H9 (cell line): Measurements from ENCODE around the gene SMCO1. TPM values are rescaled to one million over a fixed set of nuclear protein-coding genes. Genes with fewer than 3 reads are reported as not detected.
"Not testable (repeated sequence)": the region's sequence is repeated elsewhere in the genome, so short reads cannot be mapped to it uniquely, and the experiment has no call there.

Source experiments
- DNase-seq: peaks from one replicate; pipeline ENCODE4 v3.0.0-alpha.2; 2017
- H2AFZ ChIP-seq: one replicate; pipeline ENCODE4 v1.6.1; 2013; ENCODE audit warnings: mild to moderate bottlenecking, low read length, control low read depth, moderate library complexity
- H2AK5ac ChIP-seq: 2 replicates; pipeline ENCODE4 v1.6.1; 2013; ENCODE audit warnings: low read length, control low read depth, mixed read lengths; ENCODE audit not compliant: insufficient read length
- H2BK120ac ChIP-seq: one replicate; pipeline ENCODE4 v1.6.1; 2013; ENCODE audit warnings: low read depth, mild to moderate bottlenecking, low read length, control low read depth, inconsistent platforms; ENCODE audit not compliant: poor library complexity, severe bottlenecking
- H2BK12ac ChIP-seq: 2 replicates; pipeline ENCODE4 v1.6.1; 2013; ENCODE audit warnings: low read length, control low read depth, mixed read lengths, low read depth; ENCODE audit not compliant: insufficient read length
- H2BK15ac ChIP-seq: 2 replicates; pipeline ENCODE4 v1.6.1; 2013; ENCODE audit warnings: low read depth, low read length, control low read depth
- H2BK20ac ChIP-seq: one replicate; pipeline ENCODE4 v1.6.1; 2013; ENCODE audit warnings: low read depth, mild to moderate bottlenecking, low read length, control low read depth, inconsistent platforms; ENCODE audit not compliant: poor library complexity, severe bottlenecking
- H2BK5ac ChIP-seq: 2 replicates; pipeline ENCODE4 v1.6.1; 2013; ENCODE audit warnings: low read length, control low read depth, mixed read lengths; ENCODE audit not compliant: insufficient read length
- H3K14ac ChIP-seq: 2 replicates; pipeline ENCODE4 v1.6.1; 2013; ENCODE audit warnings: low read length, control low read depth; ENCODE audit not compliant: insufficient read depth
- H3K18ac ChIP-seq: 2 replicates; pipeline ENCODE4 v1.6.1; 2013; ENCODE audit warnings: low read depth, mild to moderate bottlenecking, mixed read lengths, low read length, control low read depth; ENCODE audit not compliant: insufficient read length
- H3K23ac ChIP-seq: 2 replicates; pipeline ENCODE4 v1.6.1; 2013; ENCODE audit warnings: low read length, control low read depth, mixed read lengths, low read depth; ENCODE audit not compliant: insufficient read length
- H3K23me2 ChIP-seq: 2 replicates; pipeline ENCODE4 v1.6.1; 2013; ENCODE audit warnings: low read depth, mild to moderate bottlenecking, mixed read lengths, low read length, control low read depth; ENCODE audit not compliant: insufficient read length, poor library complexity, severe bottlenecking
- H3K27ac ChIP-seq: 2 replicates; pipeline ENCODE4 v1.5.1; 2013; ENCODE audit warnings: low read length, control low read depth, mixed read lengths, low read depth; ENCODE audit not compliant: insufficient read length
- H3K27me3 ChIP-seq: 2 replicates; pipeline ENCODE4 v1.6.1; 2013; ENCODE audit warnings: low read length, control low read depth, inconsistent platforms; ENCODE audit not compliant: insufficient read depth
- H3K4ac ChIP-seq: 2 replicates; pipeline ENCODE4 v1.6.1; 2013; ENCODE audit warnings: low read depth, mild to moderate bottlenecking, control low read depth, inconsistent platforms, low read length, moderate library complexity
- H3K4me1 ChIP-seq: 2 replicates; pipeline ENCODE4 v1.6.1; 2013; ENCODE audit warnings: low read length, control low read depth, inconsistent platforms; ENCODE audit not compliant: insufficient read depth
- H3K4me2 ChIP-seq: 2 replicates; pipeline ENCODE4 v1.6.1; 2013; ENCODE audit warnings: low read length, control low read depth, mixed read lengths; ENCODE audit not compliant: insufficient read length, insufficient read depth
- H3K56ac ChIP-seq: 2 replicates; pipeline ENCODE4 v1.6.1; 2013; ENCODE audit warnings: low read depth, mild to moderate bottlenecking, mixed read lengths, low read length, control low read depth; ENCODE audit not compliant: insufficient read length
- H3K79me1 ChIP-seq: 2 replicates; pipeline ENCODE4 v1.6.1; 2013; ENCODE audit warnings: low read depth, mild to moderate bottlenecking, moderate library complexity, low read length, control low read depth, inconsistent platforms; ENCODE audit not compliant: insufficient read depth, poor library complexity, severe bottlenecking
- H3K79me2 ChIP-seq: 2 replicates; pipeline ENCODE4 v1.6.1; 2013; ENCODE audit warnings: low read length, control low read depth, inconsistent platforms; ENCODE audit not compliant: insufficient read depth
- H3K9ac ChIP-seq: 2 replicates; pipeline ENCODE4 v1.6.1; 2013; ENCODE audit warnings: low read length, control low read depth, mixed read lengths; ENCODE audit not compliant: insufficient read length; ENCODE audit errors: extremely low read depth
- H3K9me3 ChIP-seq: one replicate; pipeline ENCODE4 v1.6.1; 2013; ENCODE audit warnings: low read depth, low read length, inconsistent platforms; ENCODE audit not compliant: control insufficient read depth
- H3T11ph ChIP-seq: one replicate; pipeline ENCODE4 v1.6.1; 2013; ENCODE audit warnings: mild to moderate bottlenecking, low read length, control low read depth, inconsistent platforms
- H4K20me1 ChIP-seq: one replicate; pipeline ENCODE4 v1.6.1; 2013; ENCODE audit not compliant: control insufficient read depth, insufficient read length, insufficient read depth
- H4K5ac ChIP-seq: 2 replicates; pipeline ENCODE4 v1.6.1; 2013; ENCODE audit warnings: low read depth, mild to moderate bottlenecking, mixed read lengths, low read length, control low read depth; ENCODE audit not compliant: insufficient read length
- H4K8ac ChIP-seq: replicated peaks from 2 replicates; pipeline ENCODE4 v1.6.1; 2013; ENCODE audit warnings: low read length, control low read depth, mixed read lengths, low read depth; ENCODE audit not compliant: insufficient read length
- H4K91ac ChIP-seq: 2 replicates; pipeline ENCODE4 v1.6.1; 2013; ENCODE audit warnings: low read depth, mild to moderate bottlenecking, moderate library complexity, mixed read lengths, low read length, control low read depth; ENCODE audit not compliant: insufficient read length
- H3K27ac Mint-ChIP-seq, 3 experiments: 2 replicates in 2 of 3; 3 replicates in 1 of 3; pipeline ENCODE4 v1.8.0; 2020 to 2021; ENCODE audit warnings: mixed read lengths in 3 of 3, mild to moderate bottlenecking in 1 of 3, moderate library complexity in 1 of 3
- H3K27me3 Mint-ChIP-seq: 2 replicates; pipeline ENCODE4 v1.8.0; 2021; ENCODE audit warnings: low read depth, mild to moderate bottlenecking, moderate library complexity, mixed read lengths
- H3K36me3 Mint-ChIP-seq, 3 experiments: 2 replicates in 2 of 3; 3 replicates in 1 of 3; pipeline ENCODE4 v1.8.0; 2020 to 2021; ENCODE audit warnings: low read depth in 3 of 3, mixed read lengths in 3 of 3; ENCODE audit not compliant: insufficient read depth in 1 of 3
- H3K4me1 Mint-ChIP-seq, 2 experiments: 2 replicates each; pipeline ENCODE4 v1.8.0; 2020; ENCODE audit warnings: mixed read lengths in 2 of 2
- H3K4me3 Mint-ChIP-seq, 2 experiments: 2 replicates in 1 of 2; 3 replicates in 1 of 2; pipeline ENCODE4 v1.8.0; 2020 to 2021; ENCODE audit warnings: mild to moderate bottlenecking in 2 of 2, mixed read lengths in 2 of 2, moderate library complexity in 1 of 2
- H3K9me3 Mint-ChIP-seq, 2 experiments: 2 replicates in 1 of 2; 3 replicates in 1 of 2; pipeline ENCODE4 v1.8.0; 2020; ENCODE audit warnings: mild to moderate bottlenecking in 2 of 2, mixed read lengths in 2 of 2, moderate library complexity in 1 of 2
- WGBS: extraction: QIAGEN DNeasy Blood & Tissue Kit; methylation state at CpG from one replicate; pipeline ENCODE4 v1.1.7; 2013; ENCODE audit warnings: missing lambda C conversion rate, low lambda C conversion rate, mixed read lengths; ENCODE audit not compliant: insufficient read length; ENCODE audit errors: extremely low coverage; 5-methylcytosine and 5-hydroxymethylcytosine counted together
- total RNA-seq: library from RNA; stranded (reverse); gene quantifications from 2 replicates; pipeline ENCODE4 v1.2.1, GENCODE V29; 2021
- TF ChIP-seq, protein P1 (sequence below): fragments of 200-600 bp; sonication (generic); conservative IDR thresholded peaks from 3 replicates; pipeline ENCODE4 v1.8.0; 2021; ENCODE audit warnings: antibody characterized with exemption, mild to moderate bottlenecking

SMCO1 gene
- total RNA-seq, 1 experiment from 2014 or later = not detected

GRCh38 chr3:196457470-196457869 is 57.7 kb downstream of the SMCO1 start:
- H3K23ac ChIP-seq, H3T11ph ChIP-seq, H2BK12ac ChIP-seq, H3K27ac Mint-ChIP-seq, H3K18ac ChIP-seq, H3K27me3 Mint-ChIP-seq, H3K4me3 Mint-ChIP-seq, H4K5ac ChIP-seq, H2AK5ac ChIP-seq, H2AFZ ChIP-seq, H2BK15ac ChIP-seq, H2BK20ac ChIP-seq, H2BK5ac ChIP-seq, H3K14ac ChIP-seq, H2BK120ac ChIP-seq, H3K9me3 ChIP-seq, H3K23me2 ChIP-seq, H3K4me2 ChIP-seq, H3K4me1 Mint-ChIP-seq, H3K79me2 ChIP-seq, H3K4ac ChIP-seq, H3K9me3 Mint-ChIP-seq, H4K91ac ChIP-seq, H4K8ac ChIP-seq, H3K56ac ChIP-seq, H4K20me1 ChIP-seq, H3K79me1 ChIP-seq, H3K36me3 Mint-ChIP-seq, H3K4me1 ChIP-seq, H3K27me3 ChIP-seq, H3K9ac ChIP-seq, DNase-seq, H3K27ac ChIP-seq: not testable (repeated sequence)
- TF ChIP-seq, protein P1, sequence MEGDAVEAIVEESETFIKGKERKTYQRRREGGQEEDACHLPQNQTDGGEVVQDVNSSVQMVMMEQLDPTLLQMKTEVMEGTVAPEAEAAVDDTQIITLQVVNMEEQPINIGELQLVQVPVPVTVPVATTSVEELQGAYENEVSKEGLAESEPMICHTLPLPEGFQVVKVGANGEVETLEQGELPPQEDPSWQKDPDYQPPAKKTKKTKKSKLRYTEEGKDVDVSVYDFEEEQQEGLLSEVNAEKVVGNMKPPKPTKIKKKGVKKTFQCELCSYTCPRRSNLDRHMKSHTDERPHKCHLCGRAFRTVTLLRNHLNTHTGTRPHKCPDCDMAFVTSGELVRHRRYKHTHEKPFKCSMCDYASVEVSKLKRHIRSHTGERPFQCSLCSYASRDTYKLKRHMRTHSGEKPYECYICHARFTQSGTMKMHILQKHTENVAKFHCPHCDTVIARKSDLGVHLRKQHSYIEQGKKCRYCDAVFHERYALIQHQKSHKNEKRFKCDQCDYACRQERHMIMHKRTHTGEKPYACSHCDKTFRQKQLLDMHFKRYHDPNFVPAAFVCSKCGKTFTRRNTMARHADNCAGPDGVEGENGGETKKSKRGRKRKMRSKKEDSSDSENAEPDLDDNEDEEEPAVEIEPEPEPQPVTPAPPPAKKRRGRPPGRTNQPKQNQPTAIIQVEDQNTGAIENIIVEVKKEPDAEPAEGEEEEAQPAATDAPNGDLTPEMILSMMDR = peak; percentile 24; the same call in 1 of the 3 replicates
- no CpG with 5 or more reads among the region's 7 CpGs for whole genome bisulfite sequencing

Other genes with a start within 250 kb of the SMCO1 start
- gene PCYT1A, start 227.6 kb downstream of the SMCO1 start, total RNA-seq = 30.9 and 31.6 TPM in 2 replicates
- 12.4 and 14.1 TPM in 2 replicates for gene DYNLT2B, start 197.1 kb downstream of the SMCO1 start, total RNA-seq
- gene TM4SF19, start 177.0 kb downstream of the SMCO1 start, total RNA-seq = not detected in 2 replicates
- 108 and 110 TPM in 2 replicates for gene UBXN7, start 82.9 kb downstream of the SMCO1 start, total RNA-seq
- gene RNF168, start 11.6 kb downstream of the SMCO1 start, total RNA-seq = 64.6 and 65.5 TPM in 2 replicates
- gene WDR53, start 53.2 kb upstream of the SMCO1 start, total RNA-seq = 21.2 and 22.3 TPM in 2 replicates
- 18.6 and 19.8 TPM in 2 replicates for gene FBXO45, start 53.3 kb upstream of the SMCO1 start, total RNA-seq
- gene NRROS, start 124.3 kb upstream of the SMCO1 start, total RNA-seq = 2.8 and 4.0 TPM in 2 replicates
- gene CEP19, start 196.9 kb upstream of the SMCO1 start, total RNA-seq = 1.2 and 1.3 TPM in 2 replicates
- gene PIGX, start 197.0 kb upstream of the SMCO1 start, total RNA-seq = 18.1 and 20.0 TPM in 2 replicates
- 60.8 and 65.7 TPM in 2 replicates for gene PAK2, start 224.5 kb upstream of the SMCO1 start, total RNA-seq